Measurements from ENCODE around the gene GALNT17.

The GALNT17 gene

GRCh38 chr7:71753956-71754664 lies 622.2 kb downstream of the GALNT17 start:
- DNase-seq = no peak

- no peak for DNase-seq
Observed at GRCh38 chr7:71754828-71755227, 622.9 kb downstream of the GALNT17 start.

GRCh38 chr7:71761336-71761735 lies 629.4 kb downstream of the GALNT17 start:
- DNase-seq = no peak
